ENCODE measurements around the gene ARMC6. TPM values are rescaled to one million over a fixed set of nuclear protein-coding genes. Genes with fewer than 3 reads are reported as not detected.

ARMC6 gene
- total RNA-seq, 1 donor from 2014 or later, result 15.0 TPM

DNA sequence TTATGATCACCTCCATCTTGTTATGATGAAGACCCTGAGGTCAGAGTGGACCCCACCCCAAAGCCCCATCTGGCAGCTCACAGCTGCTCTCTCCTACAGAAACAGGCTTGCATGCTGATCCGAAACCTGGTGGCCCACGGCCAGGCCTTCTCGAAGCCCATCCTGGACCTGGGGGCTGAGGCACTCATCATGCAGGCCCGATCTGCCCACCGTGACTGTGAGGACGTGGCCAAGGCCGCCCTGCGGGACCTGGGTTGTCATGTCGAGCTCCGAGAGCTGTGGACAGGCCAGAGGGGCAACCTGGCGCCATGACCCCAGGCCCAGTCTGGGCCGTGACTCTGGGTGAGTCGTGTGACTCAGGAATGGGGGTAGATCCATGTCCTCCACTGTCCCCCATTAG, 23.9 kb downstream of the ARMC6 start:
- peaks cover 38% of the 10 kb centered on the region for H3K36me3 ChIP-seq
- peaks cover 34% of the 10 kb centered on the region for H3K4me1 ChIP-seq
- TF ChIP-seq, protein P1, sequence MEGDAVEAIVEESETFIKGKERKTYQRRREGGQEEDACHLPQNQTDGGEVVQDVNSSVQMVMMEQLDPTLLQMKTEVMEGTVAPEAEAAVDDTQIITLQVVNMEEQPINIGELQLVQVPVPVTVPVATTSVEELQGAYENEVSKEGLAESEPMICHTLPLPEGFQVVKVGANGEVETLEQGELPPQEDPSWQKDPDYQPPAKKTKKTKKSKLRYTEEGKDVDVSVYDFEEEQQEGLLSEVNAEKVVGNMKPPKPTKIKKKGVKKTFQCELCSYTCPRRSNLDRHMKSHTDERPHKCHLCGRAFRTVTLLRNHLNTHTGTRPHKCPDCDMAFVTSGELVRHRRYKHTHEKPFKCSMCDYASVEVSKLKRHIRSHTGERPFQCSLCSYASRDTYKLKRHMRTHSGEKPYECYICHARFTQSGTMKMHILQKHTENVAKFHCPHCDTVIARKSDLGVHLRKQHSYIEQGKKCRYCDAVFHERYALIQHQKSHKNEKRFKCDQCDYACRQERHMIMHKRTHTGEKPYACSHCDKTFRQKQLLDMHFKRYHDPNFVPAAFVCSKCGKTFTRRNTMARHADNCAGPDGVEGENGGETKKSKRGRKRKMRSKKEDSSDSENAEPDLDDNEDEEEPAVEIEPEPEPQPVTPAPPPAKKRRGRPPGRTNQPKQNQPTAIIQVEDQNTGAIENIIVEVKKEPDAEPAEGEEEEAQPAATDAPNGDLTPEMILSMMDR (IDR thresholded peaks at IDR 0.05; ENCODE audit: borderline replicate concordance), result no peak
- intact Hi-C loops (cut with micrococcal nuclease), result no loop called here
- no peak for DNase-seq
- H3K4me3 ChIP-seq, result no peak overlapping the region
- no peaks in the 10 kb centered on the region for H3K27me3 ChIP-seq (ENCODE audit: low read depth)
- H3K27ac ChIP-seq (replicated peaks), result no peak overlapping the region
- H3K9me3 ChIP-seq (replicated peaks), result no peaks in the 10 kb centered on the region

DNA sequence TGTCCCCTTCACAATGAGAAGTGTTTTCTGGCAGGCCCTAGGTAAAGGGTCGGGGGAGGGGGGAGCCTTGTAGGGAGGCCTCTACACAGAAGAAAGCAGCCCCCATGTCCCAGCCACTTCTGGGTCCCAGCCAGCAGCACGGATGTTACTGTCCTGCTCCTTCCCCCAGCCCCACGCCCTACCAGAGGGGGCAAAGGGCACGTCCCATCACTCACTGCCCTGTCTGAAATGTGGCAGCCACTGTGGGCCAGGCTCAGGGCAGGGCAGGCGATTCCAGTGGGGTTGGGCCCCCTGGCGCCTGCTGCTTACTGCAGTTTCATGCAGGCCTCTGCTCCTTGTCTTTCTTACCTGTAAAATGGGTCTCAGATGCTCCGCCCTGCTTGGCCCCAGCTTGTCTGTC, 24.3 kb downstream of the ARMC6 start:
- Histone ChIP-seq H3K27ac (replicated peaks) (no peak overlapping the region), H3K9me3 (replicated peaks) (no peaks in the 10 kb centered on the region), H3K4me3 (no peak overlapping the region), H3K36me3 (peaks cover 34% of the 10 kb centered on the region), H3K27me3 (ENCODE audit: low read depth) (no peaks in the 10 kb centered on the region), H3K4me1 (peaks cover 38% of the 10 kb centered on the region)
- TF ChIP-seq, protein P1 (IDR thresholded peaks at IDR 0.05; ENCODE audit: borderline replicate concordance), result no peak
- no peak for DNase-seq
- intact Hi-C loops (cut with micrococcal nuclease), result no loop called here

DNA sequence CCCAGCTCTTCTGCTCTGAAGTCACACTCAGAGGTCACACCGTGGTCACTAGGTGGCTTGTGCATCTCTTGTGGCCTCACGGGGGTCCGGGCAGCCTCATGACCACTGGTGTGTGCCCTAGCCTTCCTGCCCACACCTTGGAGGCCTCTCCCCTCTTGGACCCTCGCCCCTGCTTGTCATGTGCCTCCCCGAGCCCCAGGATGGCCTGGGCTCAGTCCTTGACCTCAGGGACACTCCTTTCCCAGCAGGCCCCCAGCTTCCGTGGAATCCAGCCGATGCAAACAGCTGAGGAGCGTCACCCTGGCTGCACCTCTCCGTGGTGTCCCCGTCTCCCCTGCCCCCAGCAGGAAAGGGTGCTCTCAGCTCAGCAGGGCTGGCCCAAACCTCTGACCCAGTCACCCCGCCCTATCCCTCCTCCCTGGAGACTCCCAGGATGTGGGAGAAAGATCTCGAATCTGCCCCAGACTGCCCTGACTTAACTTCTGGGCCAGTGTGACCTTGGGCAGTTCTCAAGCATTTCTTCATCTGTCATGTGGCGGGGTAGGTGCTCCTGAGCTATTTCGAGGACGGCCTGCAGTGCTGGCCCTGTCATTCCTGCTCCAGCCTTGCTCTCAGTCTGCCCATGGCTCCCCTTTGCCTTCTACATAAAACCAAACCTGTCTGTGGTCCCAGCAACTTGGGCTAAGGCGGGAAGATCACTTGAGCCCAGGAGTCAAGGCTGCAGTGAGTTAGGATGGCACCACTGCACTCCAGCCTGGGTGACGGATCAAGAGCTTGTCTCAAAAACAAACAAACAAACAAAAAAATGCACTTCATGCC, 25.8 kb downstream of the ARMC6 start:
- intact Hi-C loops (cut with micrococcal nuclease), result no loop called here
- no peak overlapping the region for H3K4me3 ChIP-seq
- DNase-seq, result no peak
- H3K36me3 ChIP-seq, result peaks cover 29% of the 10 kb centered on the region
- TF ChIP-seq, protein P1 (IDR thresholded peaks at IDR 0.05; ENCODE audit: borderline replicate concordance), result no peak
- H3K27me3 ChIP-seq (ENCODE audit: low read depth), result no peaks in the 10 kb centered on the region
- H3K9me3 ChIP-seq (replicated peaks), result no peaks in the 10 kb centered on the region
- peaks cover 47% of the 10 kb centered on the region for H3K4me1 ChIP-seq
- peak overlapping the region; percentile 94 for H3K27ac ChIP-seq (replicated peaks)

DNA sequence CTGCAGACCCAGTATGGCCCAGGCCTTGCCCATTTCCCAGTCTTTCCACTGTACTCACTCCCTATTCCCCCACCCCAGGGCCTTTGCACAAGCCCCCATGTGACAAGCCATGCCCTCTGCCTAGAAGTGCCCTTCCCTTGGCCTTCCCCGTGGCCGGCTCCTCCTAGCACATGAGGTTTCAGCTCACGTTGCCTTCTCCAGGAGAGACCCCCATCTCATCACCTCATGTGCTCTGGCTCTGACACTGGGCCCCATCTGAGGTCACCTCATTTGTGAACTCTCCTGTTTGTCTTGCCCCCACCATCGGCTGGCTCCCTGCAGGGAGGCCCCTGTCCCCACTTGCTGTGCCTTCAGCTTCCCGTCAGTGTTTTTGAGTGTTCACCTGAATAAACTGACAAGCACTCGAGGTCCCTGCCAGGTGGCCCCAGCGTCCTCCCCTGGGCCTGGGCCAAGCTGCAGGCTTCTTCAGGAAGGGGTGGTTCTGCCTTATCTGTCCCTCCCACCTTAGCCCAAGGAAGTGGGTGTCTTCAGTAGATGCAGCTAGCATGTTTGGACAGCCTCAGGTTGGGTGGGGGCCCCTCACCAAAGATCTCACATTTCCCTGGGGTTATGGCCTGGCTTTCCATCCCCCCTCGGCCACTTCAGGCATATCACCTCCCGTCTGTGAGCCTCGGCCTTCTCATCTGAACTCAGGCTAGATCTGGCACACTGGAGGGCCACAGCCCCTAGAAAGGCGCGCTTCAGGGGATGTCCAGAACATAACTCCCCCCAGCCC, 26.6 kb downstream of the ARMC6 start:
- Histone ChIP-seq H3K4me1 (peaks cover 55% of the 10 kb centered on the region), H3K4me3 (no peak overlapping the region), H3K27me3 (ENCODE audit: low read depth) (no peaks in the 10 kb centered on the region), H3K36me3 (peaks cover 21% of the 10 kb centered on the region), H3K9me3 (replicated peaks) (no peaks in the 10 kb centered on the region), H3K27ac (replicated peaks) (peak overlapping the region; percentile 94)
- DNase-seq, result no peak
- intact Hi-C loops (cut with micrococcal nuclease), result no loop called here
- TF ChIP-seq, protein P1 (IDR thresholded peaks at IDR 0.05; ENCODE audit: borderline replicate concordance), result no peak

DNA sequence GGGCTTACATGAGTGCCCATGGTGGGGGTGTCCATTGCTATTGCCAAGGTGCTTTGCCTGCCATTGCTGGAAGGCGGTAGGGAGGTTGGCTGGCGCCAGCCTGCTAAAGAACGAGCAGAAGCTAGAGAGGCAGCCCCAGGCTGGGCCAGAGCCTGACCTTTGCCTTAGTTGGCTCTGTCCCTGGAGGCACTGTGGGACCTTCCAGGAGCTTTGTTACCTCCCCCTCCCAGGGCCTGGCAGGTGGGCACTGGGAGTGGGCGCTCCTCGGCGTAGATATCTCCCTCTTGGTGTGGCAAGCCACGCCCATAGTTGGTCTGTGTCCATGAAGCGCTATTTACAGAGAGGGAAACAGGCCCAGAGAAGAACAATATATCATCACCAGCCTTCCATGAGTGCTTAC, 28.1 kb downstream of the ARMC6 start:
- Histone ChIP-seq H3K4me1 (peaks cover 70% of the 10 kb centered on the region), H3K27ac (replicated peaks) (peak overlapping the region; percentile 94), H3K4me3 (no peak overlapping the region), H3K9me3 (replicated peaks) (no peaks in the 10 kb centered on the region), H3K36me3 (peaks cover 13% of the 10 kb centered on the region), H3K27me3 (ENCODE audit: low read depth) (no peaks in the 10 kb centered on the region)
- peak; percentile 51 for DNase-seq
- TF ChIP-seq, protein P1 (IDR thresholded peaks at IDR 0.05; ENCODE audit: borderline replicate concordance), result no peak
- intact Hi-C loops (cut with micrococcal nuclease), result no loop called here

All from left ventricle myocardium inferior (tissue), 1 donor.